Mesenchymal stem cell (in vitro differentiated cells and primary cell): ENCODE results near the gene NRXN3.

Experiments used
- DNase-seq: peaks from one replicate; pipeline ENCODE4 v3.0.0-alpha.2; 2013
- H2AFZ ChIP-seq: one replicate; pipeline ENCODE4 v1.6.1; 2013; ENCODE audit warnings: low read depth, mild to moderate bottlenecking, control low read depth, inconsistent platforms, low read length, moderate library complexity
- H2AK5ac ChIP-seq: 2 replicates; pipeline ENCODE4 v1.6.1; 2013; ENCODE audit warnings: low read length, moderate library complexity, mild to moderate bottlenecking, inconsistent platforms; ENCODE audit not compliant: severe bottlenecking
- H2BK120ac ChIP-seq: one replicate; pipeline ENCODE4 v1.6.1; 2013; ENCODE audit warnings: low read depth, mild to moderate bottlenecking, inconsistent platforms, low read length, moderate library complexity
- H2BK12ac ChIP-seq, 2 experiments: one replicate each; pipeline ENCODE4 v1.6.1; 2013; ENCODE audit warnings: inconsistent platforms in 2 of 2, low read length in 2 of 2, mild to moderate bottlenecking in 2 of 2, moderate library complexity in 2 of 2, control low read depth in 1 of 2
- H2BK15ac ChIP-seq: one replicate; pipeline ENCODE4 v1.6.1; 2013; ENCODE audit warnings: mild to moderate bottlenecking, low read depth, inconsistent platforms; ENCODE audit not compliant: poor library complexity, severe bottlenecking
- H2BK5ac ChIP-seq: 2 replicates; pipeline ENCODE4 v1.6.1; 2013; ENCODE audit warnings: low read depth, mild to moderate bottlenecking, low read length, control low read depth, inconsistent platforms; ENCODE audit not compliant: poor library complexity, severe bottlenecking
- H3K14ac ChIP-seq, 2 experiments: one replicate each; pipeline ENCODE4 v1.6.1; 2013; ENCODE audit warnings: inconsistent platforms in 2 of 2, low read length in 2 of 2, control low read depth in 1 of 2, mild to moderate bottlenecking in 1 of 2, moderate library complexity in 1 of 2
- H3K18ac ChIP-seq, 2 experiments: one replicate each; pipeline ENCODE4 v1.6.1; 2013; ENCODE audit warnings: inconsistent platforms in 2 of 2, low read length in 2 of 2, control low read depth in 1 of 2, low read depth in 1 of 2, mild to moderate bottlenecking in 1 of 2
- H3K23ac ChIP-seq, 2 experiments: one replicate each; pipeline ENCODE4 v1.6.1; 2013; ENCODE audit warnings: inconsistent platforms in 2 of 2, low read length in 2 of 2, mild to moderate bottlenecking in 2 of 2, moderate library complexity in 2 of 2, control low read depth in 1 of 2
- H3K27ac ChIP-seq: 2 replicates; pipeline ENCODE4 v1.5.1; 2013; ENCODE audit warnings: mild to moderate bottlenecking, moderate library complexity, low read length, control low read depth, inconsistent platforms; ENCODE audit not compliant: poor library complexity, severe bottlenecking
- H3K27me3 ChIP-seq, 2 experiments: 2 replicates each; pipeline versions ENCODE4 v1.6.1 to v1.7.0; 2013; ENCODE audit warnings: low read length in 2 of 2, mild to moderate bottlenecking in 2 of 2, moderate library complexity in 2 of 2, control low read depth in 1 of 2, inconsistent platforms in 1 of 2; ENCODE audit not compliant: control insufficient read depth in 1 of 2, insufficient read depth in 1 of 2
- H3K36me3 ChIP-seq, 2 experiments: 2 replicates each; pipeline versions ENCODE4 v1.6.1 to v1.7.0; 2013; ENCODE audit warnings: low read length in 2 of 2, control low read depth in 1 of 2, inconsistent platforms in 1 of 2, low read depth in 1 of 2, mild to moderate bottlenecking in 1 of 2; ENCODE audit not compliant: insufficient read depth in 2 of 2, control insufficient read depth in 1 of 2
- H3K4ac ChIP-seq, 2 experiments: one replicate each; pipeline ENCODE4 v1.6.1; 2013; ENCODE audit warnings: inconsistent platforms in 2 of 2, low read length in 2 of 2, mild to moderate bottlenecking in 2 of 2, moderate library complexity in 2 of 2, control low read depth in 1 of 2, low read depth in 1 of 2
- H3K4me1 ChIP-seq: 2 replicates; pipeline ENCODE4 v1.6.1; 2013; ENCODE audit warnings: low read depth, low read length, control low read depth; ENCODE audit not compliant: control insufficient read depth, insufficient read depth
- H3K4me2 ChIP-seq: 2 replicates; pipeline ENCODE4 v1.6.1; 2013; ENCODE audit warnings: low read length, mild to moderate bottlenecking, inconsistent platforms; ENCODE audit not compliant: poor library complexity, severe bottlenecking
- H3K4me3 ChIP-seq, 2 experiments: 2 replicates each; pipeline versions ENCODE4 v1.5.1 to v1.7.0; 2013; ENCODE audit warnings: low read length in 2 of 2, mild to moderate bottlenecking in 2 of 2, control low read depth in 1 of 2, low read depth in 1 of 2; ENCODE audit not compliant: insufficient read depth in 1 of 2
- H3K79me1 ChIP-seq: replicated peaks from 2 replicates; pipeline ENCODE4 v1.6.1; 2013; ENCODE audit warnings: mild to moderate bottlenecking, control low read depth, low read length, inconsistent platforms; ENCODE audit not compliant: poor library complexity, severe bottlenecking
- H3K9ac ChIP-seq: 2 replicates; pipeline ENCODE4 v1.7.0; 2013; ENCODE audit warnings: mild to moderate bottlenecking, low read length, moderate library complexity
- H3K9me3 ChIP-seq: 2 replicates; pipeline ENCODE4 v1.7.0; 2013; ENCODE audit warnings: mild to moderate bottlenecking, low read length; ENCODE audit not compliant: control insufficient read depth
- H4K8ac ChIP-seq: one replicate; pipeline ENCODE4 v1.6.1; 2013; ENCODE audit warnings: inconsistent platforms, mild to moderate bottlenecking, low read length, moderate library complexity
- H4K91ac ChIP-seq: one replicate; pipeline ENCODE4 v1.6.1; 2013; ENCODE audit warnings: mild to moderate bottlenecking, low read length, inconsistent platforms
- WGBS: methylation state at CpG from one replicate; pipeline ENCODE4 v1.1.7; 2013; ENCODE audit warnings: mixed read lengths; 5-methylcytosine and 5-hydroxymethylcytosine counted together

The NRXN3 gene

GRCh38 chr14:79248126-79248525 is 1078.0 kb downstream of the NRXN3 start:
- H2AK5ac ChIP-seq: no peak overlapping the region
- DNase-seq: no peak
- H3K27ac ChIP-seq: no peak overlapping the region
- no peak overlapping the region for H3K9ac ChIP-seq
- H2BK12ac ChIP-seq: no peak overlapping the region
- H4K91ac ChIP-seq: no peak overlapping the region
- no peak overlapping the region for H3K18ac ChIP-seq
- H2BK5ac ChIP-seq: no peak overlapping the region
- H3K4me3 ChIP-seq: no peak overlapping the region
- 86% methylated on average over 2 of the region's 2 CpGs for WGBS
- no peaks in the 10 kb centered on the region for H3K9me3 ChIP-seq
- H3K23ac ChIP-seq: no peak overlapping the region
- no peak overlapping the region for H2AFZ ChIP-seq
- no peak overlapping the region for H4K8ac ChIP-seq
- no peak overlapping the region for H3K4me2 ChIP-seq
- no peaks in the 10 kb centered on the region for H3K79me1 ChIP-seq
- no peak overlapping the region for H3K4ac ChIP-seq
- H3K4me1 ChIP-seq: no peaks in the 10 kb centered on the region
- no peaks in the 10 kb centered on the region for H3K27me3 ChIP-seq
- no peak overlapping the region for H2BK120ac ChIP-seq
- no peaks in the 10 kb centered on the region for H3K36me3 ChIP-seq
- no peak overlapping the region for H2BK15ac ChIP-seq
- no peak overlapping the region for H3K14ac ChIP-seq

- H3K4me3 ChIP-seq: no peak overlapping the region
- H2BK120ac ChIP-seq: no peak overlapping the region
- no peak overlapping the region for H3K18ac ChIP-seq
- no peaks in the 10 kb centered on the region for H3K36me3 ChIP-seq
- no peak overlapping the region for H3K9ac ChIP-seq
- H4K91ac ChIP-seq: no peak overlapping the region
- WGBS: 49% methylated on average over 3 of the region's 3 CpGs
- H3K4ac ChIP-seq: no peak overlapping the region
- no peak overlapping the region for H2AFZ ChIP-seq
- H4K8ac ChIP-seq: no peak overlapping the region
- H3K23ac ChIP-seq: no peak overlapping the region
- H3K14ac ChIP-seq: no peak overlapping the region
- no peak overlapping the region for H2AK5ac ChIP-seq
- no peaks in the 10 kb centered on the region for H3K79me1 ChIP-seq
- no peaks in the 10 kb centered on the region for H3K27me3 ChIP-seq
- no peaks in the 10 kb centered on the region for H3K9me3 ChIP-seq
- no peak overlapping the region for H2BK5ac ChIP-seq
- no peak overlapping the region for H3K27ac ChIP-seq
- no peak for DNase-seq
- no peaks in the 10 kb centered on the region for H3K4me1 ChIP-seq
- no peak overlapping the region for H2BK12ac ChIP-seq
- H2BK15ac ChIP-seq: no peak overlapping the region
- H3K4me2 ChIP-seq: no peak overlapping the region
Observed at GRCh38 chr14:79248771-79249170, 1078.6 kb downstream of the NRXN3 start.

- Histone ChIP-seq H3K14ac (no peak overlapping the region), H2BK15ac (no peak overlapping the region), H3K79me1 (no peaks in the 10 kb centered on the region), H3K9ac (no peak overlapping the region), H4K91ac (no peak overlapping the region), H3K4me1 (no peaks in the 10 kb centered on the region), H2BK120ac (no peak overlapping the region), H2BK5ac (no peak overlapping the region), H3K36me3 (no peaks in the 10 kb centered on the region), H3K27me3 (no peaks in the 10 kb centered on the region), H3K18ac (no peak overlapping the region), H3K4me3 (no peak overlapping the region), H4K8ac (no peak overlapping the region), H3K4ac (no peak overlapping the region), H3K27ac (no peak overlapping the region), H3K9me3 (no peaks in the 10 kb centered on the region), H2BK12ac (no peak overlapping the region), H2AK5ac (no peak overlapping the region), H2AFZ (no peak overlapping the region), H3K23ac (no peak overlapping the region), H3K4me2 (no peak overlapping the region)
- no peak for DNase-seq
- 85% methylated on average over 4 of the region's 4 CpGs for WGBS
Observed at GRCh38 chr14:79251278-79251677, 1081.1 kb downstream of the NRXN3 start.

- no peak overlapping the region for H3K23ac ChIP-seq
- WGBS: 72% methylated on average over 2 of the region's 3 CpGs
- no peak overlapping the region for H2BK12ac ChIP-seq
- no peak overlapping the region for H2AFZ ChIP-seq
- no peak overlapping the region for H2BK15ac ChIP-seq
- H2BK5ac ChIP-seq: no peak overlapping the region
- H3K4me1 ChIP-seq: no peaks in the 10 kb centered on the region
- H3K27ac ChIP-seq: no peak overlapping the region
- no peak overlapping the region for H3K4me2 ChIP-seq
- no peak overlapping the region for H2AK5ac ChIP-seq
- no peak overlapping the region for H2BK120ac ChIP-seq
- H3K9me3 ChIP-seq: no peaks in the 10 kb centered on the region
- H3K36me3 ChIP-seq: no peaks in the 10 kb centered on the region
- no peak overlapping the region for H3K4ac ChIP-seq
- no peak overlapping the region for H3K9ac ChIP-seq
- H4K8ac ChIP-seq: no peak overlapping the region
- no peak for DNase-seq
- no peaks in the 10 kb centered on the region for H3K79me1 ChIP-seq
- no peak overlapping the region for H3K4me3 ChIP-seq
- H3K18ac ChIP-seq: no peak overlapping the region
- no peak overlapping the region for H3K14ac ChIP-seq
- no peak overlapping the region for H4K91ac ChIP-seq
- no peaks in the 10 kb centered on the region for H3K27me3 ChIP-seq
Observed at GRCh38 chr14:79253576-79253975, 1083.4 kb downstream of the NRXN3 start.
